ENCODE data around the gene ZBTB40. TPM values are rescaled to one million over a fixed set of nuclear protein-coding genes. Genes with fewer than 3 reads are reported as not detected.
A peak's percentile ranks its signal among the peaks of the same experiment; 100 is the strongest.

ZBTB40 gene
- total RNA-seq, 1 donor from 2014 or later, result 9.7 TPM

DNA sequence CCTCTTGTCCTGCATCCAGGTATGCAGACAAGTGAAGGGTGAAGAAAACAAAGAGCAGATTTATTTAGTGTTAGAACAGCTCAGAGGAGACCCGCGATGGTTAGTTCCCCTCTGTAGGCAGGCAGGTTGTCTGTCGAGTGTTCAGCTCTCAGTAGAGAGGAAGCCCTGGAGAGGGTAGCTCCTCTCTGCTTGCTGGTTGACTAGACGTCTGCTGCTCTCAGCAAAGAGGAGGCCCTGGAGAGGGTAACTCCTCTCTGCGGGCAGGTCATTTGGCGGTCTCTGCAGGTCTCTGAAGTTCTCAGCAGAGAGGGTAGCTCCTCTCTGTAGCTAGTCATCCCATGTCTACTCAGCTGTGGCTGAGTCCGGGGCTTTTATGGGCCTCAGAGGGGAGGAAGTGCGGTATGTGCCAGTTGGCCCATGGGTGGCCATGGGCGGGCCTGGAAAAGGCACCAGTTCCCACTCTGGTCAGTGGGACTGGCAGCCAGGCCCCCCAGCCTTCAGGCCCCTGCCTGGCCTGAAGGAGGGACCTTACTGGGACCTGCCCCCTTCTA lies 13.4 kb downstream of the ZBTB40 start:
- DNase-seq (ENCODE audit: low read depth in 2 of 2), result no peak

DNA sequence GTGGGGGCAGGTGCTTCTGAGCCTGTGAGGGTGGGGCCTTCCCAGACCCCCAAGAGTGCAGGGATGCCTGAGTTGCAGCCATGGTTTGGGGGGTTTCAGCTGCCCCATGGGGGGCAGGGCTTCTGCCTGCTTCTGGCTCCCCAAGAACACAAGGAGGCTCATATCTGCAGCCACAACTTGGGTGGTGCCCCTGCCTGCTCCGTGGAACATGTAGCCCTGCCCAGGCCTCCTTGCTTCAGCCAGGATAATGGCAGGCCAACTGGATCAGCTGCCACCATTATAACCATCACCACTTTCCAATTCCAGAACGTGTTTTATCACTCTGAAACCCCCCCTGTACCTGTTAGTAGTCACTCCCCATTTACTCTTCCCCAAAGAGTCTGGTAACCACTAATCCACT lies 14.0 kb downstream of the ZBTB40 start:
- no peak for DNase-seq (ENCODE audit: low read depth in 2 of 2)

DNA sequence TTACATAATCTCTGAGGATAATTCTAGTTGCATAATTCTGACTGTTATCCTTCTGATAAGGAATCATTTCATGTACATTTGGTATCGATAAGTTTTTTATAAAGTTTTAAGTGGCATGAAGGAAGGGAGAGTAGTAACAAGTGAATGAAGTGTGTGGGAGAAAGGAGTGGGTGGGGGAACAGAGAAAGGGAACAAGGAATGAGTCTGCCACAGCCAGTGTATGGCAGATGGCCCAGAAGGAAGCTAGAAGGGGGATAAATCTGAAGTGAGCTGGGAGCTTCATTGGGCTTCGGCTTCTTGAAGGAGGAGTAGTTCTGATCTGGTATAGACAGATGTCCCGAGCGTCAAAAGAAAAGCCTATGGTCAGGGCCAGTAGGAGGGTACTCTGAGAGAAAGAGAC lies 18.6 kb downstream of the ZBTB40 start:
- no peak for DNase-seq (ENCODE audit: low read depth in 2 of 2)

GRCh38 chr1:22471078-22471477 lies 19.4 kb downstream of the ZBTB40 start:
- peak; percentile 9 to 17 for DNase-seq (ENCODE audit: low read depth in 2 of 2)

DNA sequence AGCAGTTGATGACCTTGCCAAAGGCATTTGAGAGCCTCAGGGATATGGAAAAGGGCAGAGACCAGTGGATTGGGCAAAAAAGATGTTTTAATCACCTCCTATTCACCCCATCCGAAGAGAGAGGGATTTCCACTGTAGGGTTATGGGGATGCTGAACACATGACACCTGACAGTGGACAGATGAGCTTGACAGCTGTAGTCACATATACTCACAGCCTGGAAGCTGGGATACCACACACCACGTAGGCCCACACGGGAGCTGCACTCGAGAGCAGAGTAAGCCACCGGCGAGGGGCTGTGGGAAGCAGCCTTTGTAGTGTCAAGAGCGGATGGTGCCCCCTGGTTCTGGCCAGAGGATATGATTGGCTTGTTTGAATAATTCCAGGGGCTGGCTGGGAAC lies 20.0 kb downstream of the ZBTB40 start:
- DNase-seq (ENCODE audit: low read depth in 2 of 2), result no peak

DNA sequence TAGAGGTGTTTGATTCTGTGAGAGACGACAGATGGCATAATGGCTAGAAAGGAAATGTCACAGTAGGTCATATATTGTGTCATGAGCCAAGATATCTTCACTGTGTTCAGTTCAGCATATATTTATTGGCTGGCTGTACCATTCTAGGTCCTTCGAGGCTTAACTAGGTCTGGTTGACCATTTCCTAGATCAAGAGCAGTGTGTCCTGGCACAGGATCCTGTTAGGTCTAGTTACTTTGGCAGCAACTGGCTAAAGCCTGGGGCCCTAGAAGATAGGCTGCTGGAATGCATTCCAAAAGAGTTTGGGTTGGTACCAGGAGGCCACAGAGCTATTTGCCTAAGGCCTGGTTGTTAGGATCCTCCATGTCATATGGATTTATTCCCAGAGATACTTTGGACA lies 20.9 kb downstream of the ZBTB40 start:
- DNase-seq (ENCODE audit: low read depth in 2 of 2), result no peak

GRCh38 chr1:22473952-22474351 lies 22.3 kb downstream of the ZBTB40 start:
- no peak for DNase-seq (ENCODE audit: low read depth in 2 of 2)

- no peak for DNase-seq (ENCODE audit: low read depth in 2 of 2)
Observed at GRCh38 chr1:22476566-22476965, 24.9 kb downstream of the ZBTB40 start.

DNA sequence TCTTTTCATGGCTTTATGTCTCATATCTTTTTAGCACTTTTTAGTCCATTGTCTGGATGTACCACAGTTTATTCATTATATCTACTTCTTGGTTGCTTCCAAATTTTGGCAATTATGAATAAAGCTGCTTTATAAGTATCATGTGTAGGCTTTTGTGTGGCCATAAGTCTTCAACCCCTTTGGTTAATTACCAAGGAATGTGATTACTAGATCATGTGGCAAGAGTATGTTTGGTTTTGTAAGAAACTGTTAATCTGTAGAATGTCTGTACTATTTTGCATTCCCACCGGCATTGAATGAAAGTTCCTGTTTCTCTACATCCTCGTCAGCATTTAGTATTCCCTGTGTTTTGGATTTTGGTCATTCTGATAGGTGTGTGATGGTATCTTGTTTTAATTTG lies 31.5 kb downstream of the ZBTB40 start:
- no peak for DNase-seq (ENCODE audit: low read depth in 2 of 2)

DNA sequence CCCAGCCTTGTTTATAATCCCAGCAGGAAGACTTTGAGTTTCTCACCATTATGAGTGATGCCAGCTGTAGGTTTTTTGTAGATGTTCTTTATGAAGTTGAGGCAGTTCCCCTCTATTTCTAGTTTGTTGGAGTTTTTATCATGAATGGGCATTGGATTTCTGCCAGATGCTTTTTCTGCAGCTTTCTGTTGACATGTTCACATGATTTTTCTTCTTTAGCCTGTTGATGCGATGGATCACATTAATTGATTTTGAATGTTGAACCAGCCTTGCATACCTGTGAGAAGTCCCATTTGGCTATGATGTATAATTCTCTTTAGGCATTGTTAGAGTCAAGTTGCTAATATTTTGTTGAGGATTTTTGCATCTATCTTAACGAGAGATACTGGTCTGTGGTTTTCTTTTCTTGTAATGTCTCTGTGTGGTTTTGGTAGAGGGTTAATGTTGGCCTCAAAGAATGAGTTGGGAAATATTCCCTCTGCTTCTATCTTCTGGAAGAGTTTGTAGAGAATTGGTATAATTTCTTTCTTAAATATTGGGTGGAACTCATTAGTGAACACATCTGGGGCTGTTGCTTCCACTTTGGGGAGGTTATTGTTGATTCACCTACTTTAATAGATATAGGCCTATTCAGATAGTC lies 33.2 kb downstream of the ZBTB40 start:
- no peak for DNase-seq (ENCODE audit: low read depth in 2 of 2)

DNA sequence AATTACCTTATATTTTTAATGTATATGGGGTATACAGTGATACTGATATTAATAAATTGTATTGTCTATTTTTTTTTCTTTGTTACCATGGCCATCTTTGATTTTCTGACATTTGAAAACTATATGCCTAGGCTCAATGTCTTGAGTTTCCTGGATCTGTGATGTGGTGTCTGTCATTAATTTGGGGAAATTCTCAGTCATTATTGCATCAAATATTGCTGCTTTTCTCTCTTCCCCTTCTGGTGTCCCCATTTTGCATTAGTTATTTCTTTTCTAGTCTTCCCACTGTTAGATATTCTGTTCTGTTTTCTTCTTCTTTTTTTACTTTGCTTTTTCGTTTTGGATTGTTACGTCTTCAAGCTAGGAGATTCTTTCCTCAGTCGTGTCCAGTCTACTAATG lies 33.8 kb downstream of the ZBTB40 start:
- DNase-seq (ENCODE audit: low read depth in 2 of 2), result no peak

- peak; percentile 41 to 43 for DNase-seq (ENCODE audit: low read depth in 2 of 2)
Observed at GRCh38 chr1:22487781-22488180, 36.1 kb downstream of the ZBTB40 start.

- peak in 1 of 2 donors; percentile 15 for DNase-seq (ENCODE audit: low read depth in 2 of 2)
Observed at GRCh38 chr1:22488319-22488718, 36.7 kb downstream of the ZBTB40 start.

DNA sequence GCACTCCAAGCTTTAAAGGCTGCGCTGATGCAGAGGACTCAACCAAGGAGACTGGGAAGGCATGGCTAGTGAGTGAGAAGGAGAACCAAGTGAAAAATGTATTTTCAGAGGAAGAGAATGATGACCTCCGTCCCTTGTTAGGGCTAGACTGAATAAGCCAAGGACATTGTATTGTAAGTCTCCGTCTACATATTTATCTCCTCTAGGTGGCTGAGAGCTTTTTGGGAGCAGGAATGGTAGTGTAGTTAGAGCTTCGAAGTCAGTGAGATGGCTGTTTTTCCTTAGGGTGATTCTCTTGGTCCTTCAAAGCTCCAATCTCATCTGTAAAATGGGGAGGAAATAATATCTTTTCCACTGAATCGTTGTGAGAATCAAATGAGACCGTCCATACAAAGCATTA lies 37.6 kb downstream of the ZBTB40 start:
- DNase-seq (ENCODE audit: low read depth in 2 of 2), result no peak

DNA sequence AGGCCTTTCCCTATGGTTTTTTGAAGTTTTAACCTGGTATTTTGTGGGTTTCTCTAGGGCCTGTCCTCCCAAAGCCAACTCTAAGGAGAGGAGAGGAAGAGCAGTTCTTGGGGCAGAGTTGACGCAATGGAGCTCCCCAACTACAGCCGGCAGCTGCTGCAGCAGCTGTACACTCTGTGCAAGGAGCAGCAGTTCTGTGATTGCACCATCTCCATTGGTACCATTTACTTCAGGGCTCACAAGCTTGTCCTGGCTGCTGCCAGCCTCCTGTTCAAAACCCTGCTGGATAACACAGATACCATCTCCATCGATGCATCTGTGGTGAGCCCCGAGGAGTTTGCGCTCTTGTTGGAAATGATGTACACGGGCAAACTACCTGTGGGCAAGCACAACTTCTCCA lies 38.2 kb downstream of the ZBTB40 start:
- no peak for DNase-seq (ENCODE audit: low read depth in 2 of 2)

- no peak for DNase-seq (ENCODE audit: low read depth in 2 of 2)
Observed at GRCh38 chr1:22490309-22490708, 38.7 kb downstream of the ZBTB40 start.

DNA sequence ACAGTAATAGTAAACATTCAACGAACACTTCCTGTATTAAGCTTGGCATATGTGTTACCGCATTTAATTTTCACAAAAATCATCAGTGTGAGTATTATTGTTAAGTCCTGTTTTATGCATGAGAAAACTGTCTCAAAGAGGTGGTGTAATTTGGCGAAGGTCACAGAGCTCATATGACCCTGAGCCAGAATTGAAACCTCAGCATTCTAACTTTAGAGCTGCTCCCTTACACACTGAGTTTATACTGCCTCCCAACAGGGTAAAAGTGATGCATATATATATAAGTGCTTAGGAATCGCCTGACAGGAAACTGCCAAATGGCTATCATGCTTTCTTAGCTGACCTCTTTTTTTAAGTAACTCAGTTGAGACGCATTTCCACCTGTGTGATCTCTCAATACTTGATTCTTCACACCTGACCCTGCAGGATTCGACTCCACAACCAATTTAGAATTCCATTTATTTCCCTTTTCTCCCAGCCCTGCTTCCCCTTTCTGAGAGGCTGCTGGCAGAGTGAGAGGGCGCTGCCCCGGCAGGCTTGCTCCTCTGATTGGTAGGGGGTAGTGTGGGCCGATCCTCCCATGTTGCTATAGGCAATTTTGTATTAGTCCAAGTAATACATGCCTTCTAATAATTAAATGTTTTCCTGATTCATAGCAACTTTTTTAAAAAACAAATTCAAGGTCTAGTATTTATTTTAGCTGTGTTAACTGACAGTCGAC lies 40.5 kb downstream of the ZBTB40 start:
- DNase-seq (ENCODE audit: low read depth in 2 of 2), result no peak

DNA sequence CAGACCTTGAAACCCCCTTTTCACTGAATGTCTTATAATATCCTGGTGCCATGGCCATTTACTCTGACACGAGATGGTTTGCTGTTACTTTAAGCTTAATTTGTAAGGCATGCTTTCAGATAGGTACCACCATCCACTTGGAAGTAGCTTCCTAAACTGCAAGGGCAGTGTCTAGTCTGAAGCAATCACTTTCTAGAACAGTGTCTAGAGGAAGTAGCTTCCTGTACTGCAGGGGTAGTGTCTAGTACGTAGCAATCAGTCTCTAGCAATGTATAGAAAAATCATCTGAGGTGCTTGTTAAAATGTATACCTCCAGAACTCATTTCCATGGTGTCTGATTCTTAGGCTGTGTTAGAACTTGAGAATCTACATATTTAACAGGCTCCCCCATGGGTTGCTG lies 42.5 kb downstream of the ZBTB40 start:
- no peak for DNase-seq (ENCODE audit: low read depth in 2 of 2)

DNA sequence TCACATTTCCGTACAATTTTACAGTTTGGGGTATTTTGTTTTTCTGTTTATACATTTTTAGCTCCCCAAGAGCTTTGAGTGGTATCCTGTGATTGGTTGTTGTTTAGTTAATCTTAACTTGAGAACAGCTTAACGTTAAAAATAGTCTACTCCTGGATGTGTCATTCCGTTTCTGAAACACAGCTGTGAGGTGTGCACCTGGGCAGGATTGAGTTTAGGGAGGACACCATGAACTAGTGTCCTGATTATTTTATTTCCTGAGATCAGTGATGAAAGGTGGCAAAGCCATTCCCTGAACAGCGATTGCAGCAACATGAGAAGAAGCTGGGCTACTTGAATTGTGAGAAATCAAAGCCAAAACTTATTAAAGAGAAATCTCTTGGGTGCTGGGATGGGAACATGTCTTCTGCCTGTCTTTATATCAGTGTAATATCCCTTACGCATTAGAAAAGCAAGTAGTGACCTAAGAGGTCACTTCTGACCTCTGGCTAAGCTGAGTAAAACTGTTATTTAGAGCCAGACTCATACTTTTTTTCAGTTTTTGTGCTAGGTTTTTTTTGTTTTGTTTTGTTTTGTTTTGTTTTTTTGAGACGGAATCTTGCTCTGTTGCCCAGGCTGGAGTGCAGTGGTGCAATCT lies 43.4 kb downstream of the ZBTB40 start:
- DNase-seq (ENCODE audit: low read depth in 2 of 2), result no peak

DNA sequence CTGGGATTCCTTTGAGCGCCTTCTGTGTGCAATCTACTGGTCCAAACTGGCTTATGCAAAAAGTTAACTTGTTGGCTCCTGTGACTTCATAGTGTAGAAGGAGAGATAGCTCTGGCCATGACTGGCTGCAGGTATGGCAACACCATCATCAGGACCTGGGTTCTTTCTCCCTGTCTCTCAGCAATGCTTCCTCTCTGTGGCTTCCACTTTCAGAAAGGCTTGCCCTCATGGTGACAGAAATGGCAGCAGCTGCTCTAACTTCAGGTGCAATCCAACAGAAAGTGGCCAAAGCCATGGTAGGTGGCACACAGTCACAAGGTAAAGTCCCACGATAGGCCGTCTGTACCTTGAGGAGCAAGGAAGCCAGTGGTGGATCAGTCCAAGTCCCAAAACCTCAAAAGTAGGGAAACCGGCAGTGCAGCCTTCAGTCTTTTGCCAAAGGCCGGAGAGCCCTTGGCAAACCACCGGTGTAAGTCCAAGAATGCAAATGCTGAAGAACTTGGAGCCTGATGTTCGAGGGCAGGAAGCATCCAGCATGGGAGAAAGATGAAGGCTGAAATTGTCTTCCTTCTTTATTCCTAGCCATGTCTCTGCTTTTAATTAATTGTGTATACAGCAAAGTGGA lies 45.0 kb downstream of the ZBTB40 start:
- no peak for DNase-seq (ENCODE audit: low read depth in 2 of 2)

DNA sequence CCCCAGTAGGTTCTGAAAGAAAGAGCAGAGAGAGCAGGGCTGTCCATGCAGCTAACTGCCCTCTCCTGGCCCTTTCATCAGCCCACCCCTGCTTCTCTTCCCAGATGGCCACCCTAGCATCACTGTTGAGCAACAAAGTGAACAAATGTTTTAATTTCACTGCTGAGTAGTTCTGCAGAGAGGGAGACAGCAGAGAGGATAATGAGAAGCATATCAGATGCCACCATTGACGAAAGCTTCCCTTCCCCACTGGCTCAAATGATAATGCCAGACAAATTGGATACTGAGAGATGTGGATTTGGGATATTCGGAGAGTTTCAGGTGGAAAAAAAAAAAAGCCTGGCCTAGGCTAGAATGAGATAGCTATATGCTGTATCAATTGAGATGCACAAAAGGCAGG lies 46.8 kb downstream of the ZBTB40 start:
- DNase-seq (ENCODE audit: low read depth in 2 of 2), result no peak

- peak in 1 of 2 donors; percentile 3 for DNase-seq (ENCODE audit: low read depth in 2 of 2)
Observed at GRCh38 chr1:22500058-22500457, 48.4 kb downstream of the ZBTB40 start.
